A549 (cell line): ENCODE results near the gene ITGB2. TPM values are rescaled to one million over a fixed set of nuclear protein-coding genes. Genes with fewer than 3 reads are reported as not detected.
A peak's percentile ranks its signal among the peaks of the same experiment; 100 is the strongest.

Experiments
- ATAC-seq, 2 experiments: fragments of 200-7000 bp in 1 of 2; fragments of >200 bp in 1 of 2; cut with Nextera tagmentation in 1 of 2; cut with Tn5 transposase in 1 of 2; 3 replicates each; pipeline versions ENCODE4 v1.8.0 to v1.9.1; 2018 to 2020; ENCODE audit warnings: mild to moderate bottlenecking in 1 of 2, moderate library complexity in 1 of 2
- CTCF ChIA-PET: fragments of 300-600 bp; sonication (Branson Sonifier 250); formaldehyde crosslinking; extraction: SDS; loops from one replicate; lab custom pipeline; 2021; ENCODE audit warnings: antibody characterized with exemption, inconsistent platforms; lab: Yijun Ruan, JAX
- POLR2A ChIA-PET: fragments of 350-600 bp; formaldehyde crosslinking; extraction: SDS; loops from one replicate; lab custom pipeline; 2021; ENCODE audit warnings: antibody characterized with exemption, inconsistent platforms; lab: Yijun Ruan, JAX
- DNase-seq, 2 experiments: peaks; one replicate each; pipeline versions ENCODE4 v3.0.0 to v3.0.0-alpha.2; 2011 to 2016; ENCODE audit warnings: low read depth in 1 of 2, low spot score in 1 of 2
- FAIRE-seq: peaks from 2 replicates; lab custom pipeline; 2011; peaks lifted over from hg19 to GRCh38; lab: Jason Lieb, UNC
- H3K27ac ChIP-seq, 2 experiments: fragments of >200 bp; sonication (Bioruptor Twin); formaldehyde crosslinking; 3 replicates each; pipeline ENCODE4 v1.5.1; 2016 to 2017
- H3K4me1 ChIP-seq: fragments of >200 bp; sonication (Bioruptor Twin); formaldehyde crosslinking; 3 replicates; pipeline ENCODE4 v1.6.1; 2016
- H3K4me2 ChIP-seq: fragments of >200 bp; sonication (Bioruptor Twin); formaldehyde crosslinking; 3 replicates; pipeline ENCODE4 v1.6.1; 2016
- H3K4me3 ChIP-seq: fragments of >200 bp; sonication (Bioruptor Twin); formaldehyde crosslinking; 3 replicates; pipeline ENCODE4 v1.5.1; 2016
- H3K9me3 ChIP-seq: fragments of >200 bp; sonication (Bioruptor Twin); formaldehyde crosslinking; 3 replicates; pipeline ENCODE4 v1.6.1; 2016
- CBX8 ChIP-seq: fragments of 200-600 bp; sonication (generic); IDR thresholded peaks from 2 replicates; pipeline ENCODE4 v1.6.1; 2016
- EHF ChIP-seq: fragments of 250-450 bp; sonication (Bioruptor Pico); IDR thresholded peaks from 2 replicates; pipeline ENCODE4 v1.5.0; 2020; ENCODE audit warnings: mild to moderate bottlenecking
- FOSL2 ChIP-seq, 2 experiments: fragments of 450-650 bp in 1 of 2; fragments of >200 bp in 1 of 2; sonication (Bioruptor Twin) in 1 of 2; formaldehyde crosslinking; IDR thresholded peaks; 2 replicates each; pipeline versions ENCODE4 v1.5.0 to v1.6.1; 2016 to 2020; ENCODE audit warnings: mild to moderate bottlenecking in 1 of 2, moderate library complexity in 1 of 2
- HEYL ChIP-seq: fragments of 250-450 bp; sonication (Bioruptor Pico); IDR thresholded peaks from 2 replicates; pipeline ENCODE4 v1.8.0; 2021; ENCODE audit warnings: mild to moderate bottlenecking, moderate library complexity
- HOXB13 ChIP-seq: fragments of 250-450 bp; sonication (Bioruptor Pico); IDR thresholded peaks from 2 replicates; pipeline ENCODE4 v1.5.0; 2020; ENCODE audit warnings: low read depth, mild to moderate bottlenecking, moderate library complexity
- JUNB ChIP-seq: fragments of >200 bp; sonication (Bioruptor Twin); formaldehyde crosslinking; IDR thresholded peaks from 2 replicates; pipeline ENCODE4 v1.6.1; 2016
- POLR2A ChIP-seq: IDR thresholded peaks from 2 replicates; pipeline ENCODE4 v1.6.1; 2012; ENCODE audit warnings: mild to moderate bottlenecking, low read length
- POLR2AphosphoS2 ChIP-seq: conservative IDR thresholded peaks from 2 replicates; pipeline ENCODE4 v1.6.1; 2012; ENCODE audit warnings: low read length, improper control_type of control experiment, inconsistent platforms
- RAD21 ChIP-seq, 2 experiments: fragments of >200 bp in 1 of 2; sonication (Bioruptor Twin) in 1 of 2; formaldehyde crosslinking in 1 of 2; IDR thresholded peaks in 1 of 2; conservative IDR thresholded peaks in 1 of 2; 2 replicates in 1 of 2; 3 replicates in 1 of 2; pipeline ENCODE4 v1.6.1; 2012 to 2018; ENCODE audit warnings: inconsistent platforms in 1 of 2
- RFX5 ChIP-seq: fragments of 450-650 bp; IDR thresholded peaks from 2 replicates; pipeline ENCODE4 v1.7.1; 2014; ENCODE audit warnings: antibody characterized with exemption, mild to moderate bottlenecking, moderate library complexity
- ZC3H11A ChIP-seq: fragments of 450-650 bp; IDR thresholded peaks from 2 replicates; pipeline ENCODE4 v1.6.1; 2014; ENCODE audit warnings: antibody characterized with exemption, mild to moderate bottlenecking
- ZFP36 ChIP-seq: fragments of 450-650 bp; IDR thresholded peaks from 2 replicates; pipeline ENCODE4 v1.6.1; 2014; ENCODE audit warnings: borderline replicate concordance; ENCODE audit not compliant: partially characterized antibody
- WGBS: methylation state at CpG from one replicate; pipeline ENCODE4 v1.1.6; 2017; ENCODE audit errors: missing lambda C conversion rate; 5-methylcytosine and 5-hydroxymethylcytosine counted together
- polyA plus RNA-seq, 4 experiments: library from polyadenylated mRNA; depleted of rRNA in 3 of 4; stranded (reverse); fragments of >200 nt; fragmentation: RNase III in 1 of 4; extraction: RNeasy Plus Mini Kit Qiagen cat#74134 plus additional on column Dnase treatment in 1 of 4; gene quantifications; 2 replicates in 3 of 4; 3 replicates in 1 of 4; pipeline ENCODE4 v1.2.3, GENCODE V29; 2011 to 2017
- TF ChIP-seq, protein P1 (sequence below): fragments of >200 bp; sonication (Bioruptor Twin); formaldehyde crosslinking; IDR thresholded peaks from 3 replicates; pipeline ENCODE4 v1.6.1; 2016
- TF ChIP-seq, protein P2 (sequence below): IDR thresholded peaks from 2 replicates; pipeline ENCODE4 v1.6.1; 2012; ENCODE audit warnings: low read depth, borderline replicate concordance
- TF ChIP-seq, protein P3 (sequence below): IDR thresholded peaks from 2 replicates; pipeline ENCODE4 v1.6.1; 2012
- TF ChIP-seq, protein P4 (sequence below): IDR thresholded peaks from 2 replicates; pipeline ENCODE4 v1.6.1; 2012
- TF ChIP-seq, protein P5 (sequence below): fragments of 250-450 bp; sonication (Bioruptor Pico); IDR thresholded peaks from 2 replicates; pipeline ENCODE4 v1.5.0; 2021; ENCODE audit warnings: mild to moderate bottlenecking, moderate library complexity, borderline replicate concordance

The ITGB2 gene
- polyA plus RNA-seq, 2 of the 4 experiments (the other 2 are of a cell fraction): 0.46 to 0.59 TPM

DNA sequence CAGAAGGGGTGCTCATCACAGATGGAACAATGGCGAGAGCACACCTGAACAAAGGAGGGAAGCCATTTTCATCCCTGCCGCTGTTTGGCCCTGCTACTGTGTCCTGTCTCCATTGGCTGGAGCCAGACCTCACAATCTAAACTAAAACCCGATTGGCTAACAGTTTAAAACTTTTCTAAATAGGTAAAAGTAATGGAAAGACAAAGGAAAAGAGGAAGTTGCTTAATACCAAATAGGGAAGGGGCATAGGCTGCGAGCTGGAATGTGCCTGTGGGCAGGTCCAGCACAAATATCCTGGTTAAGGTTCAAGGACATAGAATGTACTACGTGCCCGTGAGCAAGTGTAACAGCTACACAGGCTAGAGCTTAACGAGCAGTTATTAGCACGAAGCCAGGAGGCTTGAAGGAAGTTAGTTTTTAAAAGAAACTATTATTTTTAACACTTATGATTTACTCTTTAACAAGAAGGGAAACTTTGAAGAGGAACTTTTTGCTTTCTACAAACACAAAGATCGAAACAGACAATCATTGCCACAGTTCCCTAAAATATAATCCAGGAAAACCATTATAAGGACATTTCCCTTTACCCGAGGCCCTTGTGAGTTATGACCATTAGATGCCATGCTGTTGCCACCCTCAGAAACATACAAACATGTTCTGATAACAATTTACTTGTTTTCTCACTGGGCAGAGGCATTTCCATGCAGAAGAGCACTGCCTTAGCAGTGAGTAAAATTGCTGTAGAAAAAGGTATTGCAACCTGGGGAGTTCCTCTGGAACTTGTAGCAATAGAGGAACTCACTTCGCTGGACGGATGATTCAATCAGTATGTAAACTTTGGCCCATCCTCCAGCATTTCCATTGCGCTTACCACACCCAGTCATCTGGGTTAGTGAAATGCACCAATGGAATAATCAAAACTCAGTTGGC lies 42.4 kb downstream of the ITGB2 start:
- ChIA-PET CTCF (interaction anchor here (1.7 kb wide), 1 partner anchor 32 kb away, joined by 4 read pairs; no protein-coding TSS in a partner anchor), POLR2A (no interaction called here)
- Histone ChIP-seq H3K27ac (peak overlapping the region; percentile 57 to 82; a peak in 5 of 6 replicates), H3K9me3 (no peaks in the 10 kb centered on the region), H3K4me2 (peak overlapping the region; percentile 67), H3K4me3 (no peak overlapping the region), H3K4me1 (peaks cover 37% of the 10 kb centered on the region)
- ATAC-seq (peak; percentile 57 to 68; a peak in 5 of 6 replicates), DNase-seq (peak in 1 of 2 experiments; percentile 58), FAIRE-seq (no peak)
- 52% methylated on average over 13 of the region's 13 CpGs for WGBS
- TF ChIP-seq HEYL (CRISPR knock-in tag) (no peak), FOSL2 (IDR thresholded peaks at IDR 0.05) (no peak), FOSL2 (CRISPR knock-in tag; IDR thresholded peaks at IDR 0.05) (peak; percentile 32)

DNA sequence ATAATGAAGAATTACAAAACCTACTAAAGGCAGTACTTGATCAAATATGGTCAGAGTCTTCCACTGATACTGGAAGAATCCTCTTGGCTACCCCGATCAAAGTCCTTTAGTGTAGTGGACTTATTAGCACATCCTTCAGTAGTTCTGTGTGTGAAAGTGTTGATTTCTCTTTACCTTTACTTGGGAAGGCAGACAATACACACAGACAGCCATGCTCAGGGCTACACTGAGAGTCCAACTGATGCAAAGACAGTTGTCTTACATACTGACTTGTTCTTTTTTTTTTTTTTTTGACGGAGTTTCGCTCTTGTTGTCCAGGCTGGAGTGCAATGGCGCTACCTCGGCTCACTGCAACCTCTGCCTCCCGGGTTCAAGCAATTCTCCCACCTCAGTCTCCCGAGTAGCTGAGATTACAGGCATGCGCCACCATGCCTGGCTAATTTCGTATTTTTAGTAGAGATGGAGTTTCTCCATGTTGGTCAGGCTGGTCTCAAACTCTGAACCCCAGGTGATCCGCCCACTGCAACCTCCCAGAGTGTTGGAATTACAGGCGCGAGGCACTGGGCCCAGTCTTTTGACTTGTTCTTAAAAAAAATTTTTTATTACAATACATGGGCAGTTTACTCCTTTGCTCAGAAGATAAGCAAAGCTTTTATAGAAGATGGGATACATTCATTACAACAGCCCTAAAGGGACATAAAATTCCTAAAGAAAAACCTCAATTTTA lies 43.7 kb downstream of the ITGB2 start:
- ChIA-PET POLR2A (no interaction called here), CTCF (interaction anchor here (1.0 to 1.1 kb wide), 2 partner anchors 31 to 50 kb away, joined by 3 to 6 read pairs; no protein-coding TSS in a partner anchor)
- ATAC-seq: no peak
- H3K4me1 ChIP-seq: peaks cover 40% of the 10 kb centered on the region
- H3K27ac ChIP-seq: no peak overlapping the region; a peak in 1 of 6 replicates
- TF ChIP-seq, protein P1, sequence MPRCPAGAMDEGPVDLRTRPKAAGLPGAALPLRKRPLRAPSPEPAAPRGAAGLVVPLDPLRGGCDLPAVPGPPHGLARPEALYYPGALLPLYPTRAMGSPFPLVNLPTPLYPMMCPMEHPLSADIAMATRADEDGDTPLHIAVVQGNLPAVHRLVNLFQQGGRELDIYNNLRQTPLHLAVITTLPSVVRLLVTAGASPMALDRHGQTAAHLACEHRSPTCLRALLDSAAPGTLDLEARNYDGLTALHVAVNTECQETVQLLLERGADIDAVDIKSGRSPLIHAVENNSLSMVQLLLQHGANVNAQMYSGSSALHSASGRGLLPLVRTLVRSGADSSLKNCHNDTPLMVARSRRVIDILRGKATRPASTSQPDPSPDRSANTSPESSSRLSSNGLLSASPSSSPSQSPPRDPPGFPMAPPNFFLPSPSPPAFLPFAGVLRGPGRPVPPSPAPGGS: no peak
- TF ChIP-seq, protein P2, sequence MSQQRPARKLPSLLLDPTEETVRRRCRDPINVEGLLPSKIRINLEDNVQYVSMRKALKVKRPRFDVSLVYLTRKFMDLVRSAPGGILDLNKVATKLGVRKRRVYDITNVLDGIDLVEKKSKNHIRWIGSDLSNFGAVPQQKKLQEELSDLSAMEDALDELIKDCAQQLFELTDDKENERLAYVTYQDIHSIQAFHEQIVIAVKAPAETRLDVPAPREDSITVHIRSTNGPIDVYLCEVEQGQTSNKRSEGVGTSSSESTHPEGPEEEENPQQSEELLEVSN: no peak
- TF ChIP-seq EHF (CRISPR knock-in tag) (no peak), POLR2AphosphoS2 (no peak), CBX8 (no peak), ZFP36 (no peak)
- TF ChIP-seq, protein P3, sequence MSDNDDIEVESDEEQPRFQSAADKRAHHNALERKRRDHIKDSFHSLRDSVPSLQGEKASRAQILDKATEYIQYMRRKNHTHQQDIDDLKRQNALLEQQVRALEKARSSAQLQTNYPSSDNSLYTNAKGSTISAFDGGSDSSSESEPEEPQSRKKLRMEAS: no peak
- TF ChIP-seq, protein P4, sequence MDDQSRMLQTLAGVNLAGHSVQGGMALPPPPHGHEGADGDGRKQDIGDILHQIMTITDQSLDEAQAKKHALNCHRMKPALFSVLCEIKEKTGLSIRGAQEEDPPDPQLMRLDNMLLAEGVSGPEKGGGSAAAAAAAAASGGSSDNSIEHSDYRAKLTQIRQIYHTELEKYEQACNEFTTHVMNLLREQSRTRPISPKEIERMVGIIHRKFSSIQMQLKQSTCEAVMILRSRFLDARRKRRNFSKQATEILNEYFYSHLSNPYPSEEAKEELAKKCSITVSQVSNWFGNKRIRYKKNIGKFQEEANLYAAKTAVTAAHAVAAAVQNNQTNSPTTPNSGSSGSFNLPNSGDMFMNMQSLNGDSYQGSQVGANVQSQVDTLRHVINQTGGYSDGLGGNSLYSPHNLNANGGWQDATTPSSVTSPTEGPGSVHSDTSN: no peak
- TF ChIP-seq, protein P5, sequence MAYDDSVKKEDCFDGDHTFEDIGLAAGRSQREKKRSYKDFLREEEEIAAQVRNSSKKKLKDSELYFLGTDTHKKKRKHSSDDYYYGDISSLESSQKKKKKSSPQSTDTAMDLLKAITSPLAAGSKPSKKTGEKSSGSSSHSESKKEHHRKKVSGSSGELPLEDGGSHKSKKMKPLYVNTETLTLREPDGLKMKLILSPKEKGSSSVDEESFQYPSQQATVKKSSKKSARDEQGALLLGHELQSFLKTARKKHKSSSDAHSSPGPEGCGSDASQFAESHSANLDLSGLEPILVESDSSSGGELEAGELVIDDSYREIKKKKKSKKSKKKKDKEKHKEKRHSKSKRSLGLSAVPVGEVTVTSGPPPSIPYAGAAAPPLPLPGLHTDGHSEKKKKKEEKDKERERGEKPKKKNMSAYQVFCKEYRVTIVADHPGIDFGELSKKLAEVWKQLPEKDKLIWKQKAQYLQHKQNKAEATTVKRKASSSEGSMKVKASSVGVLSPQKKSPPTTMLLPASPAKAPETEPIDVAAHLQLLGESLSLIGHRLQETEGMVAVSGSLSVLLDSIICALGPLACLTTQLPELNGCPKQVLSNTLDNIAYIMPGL (CRISPR knock-in tag): no peak
- no peak for FAIRE-seq
- WGBS: 74% methylated on average over 12 of the region's 12 CpGs
- DNase-seq: no peak
- H3K9me3 ChIP-seq: no peaks in the 10 kb centered on the region
- no peak overlapping the region for H3K4me3 ChIP-seq
- no peak overlapping the region for H3K4me2 ChIP-seq

DNA sequence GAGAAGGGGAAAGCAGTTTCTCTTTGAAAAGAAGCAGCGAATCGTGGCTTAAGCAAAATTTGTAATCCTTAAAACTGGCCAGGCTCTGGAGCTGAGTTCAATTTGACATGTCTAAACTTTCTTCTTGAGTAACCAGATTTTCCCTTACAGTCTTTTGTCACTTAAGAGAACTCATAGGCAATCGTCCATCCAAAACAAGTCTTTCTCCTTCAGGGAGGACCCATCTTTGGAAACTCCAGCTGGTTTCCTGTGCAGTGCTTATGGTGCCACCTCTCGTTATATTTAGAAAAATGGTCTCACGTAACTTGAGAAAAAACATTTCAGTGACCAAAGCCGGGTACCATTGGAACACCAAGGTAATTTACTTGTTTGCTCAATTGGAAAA lies 45.4 kb downstream of the ITGB2 start:
- 58% methylated on average over 6 of the region's 6 CpGs for WGBS
- Histone ChIP-seq H3K27ac (peak overlapping the region in 1 of 2 experiments; percentile 97; a peak in 1 of 6 replicates), H3K4me1 (peaks cover 45% of the 10 kb centered on the region), H3K9me3 (no peaks in the 10 kb centered on the region), H3K4me3 (no peak overlapping the region), H3K4me2 (peak overlapping the region; percentile 93; the same call in 2 of the 3 replicates)
- ChIA-PET CTCF (interaction anchor here (0.6 to 1.9 kb wide), 7 partner anchors 13 to 1098 kb away, joined by 3 to 6 read pairs (median 4); partner anchors contain the start of gene UBE2G2), POLR2A (interaction anchor here (0.7 kb wide), 1 partner anchor 65 kb away, joined by 3 read pairs; the partner anchor contains the start of gene SLX9)
- DNase-seq (peak in 1 of 2 experiments; percentile 40), FAIRE-seq (no peak), ATAC-seq (no peak)
- TF ChIP-seq FOSL2 (IDR thresholded peaks at IDR 0.05): no peak
- TF ChIP-seq FOSL2 (CRISPR knock-in tag; IDR thresholded peaks at IDR 0.05): no peak
- no peak for TF ChIP-seq POLR2A
- TF ChIP-seq ZC3H11A: no peak
- TF ChIP-seq RFX5: no peak
- no peak for TF ChIP-seq HOXB13
- TF ChIP-seq CBX8: no peak
- TF ChIP-seq JUNB: no peak
- peak; percentile 11 to 24; a peak in 1 of 5 replicates for TF ChIP-seq RAD21 (conservative IDR thresholded peaks at IDR 0.05 in 1 of 2, IDR thresholded peaks at IDR 0.05 in 1 of 2)
